ENCODE measurements around the gene OTOP2. TPM values are rescaled to one million over a fixed set of nuclear protein-coding genes. Genes with fewer than 3 reads are reported as not detected.
A peak's percentile ranks its signal among the peaks of the same experiment; 100 is the strongest.

OTOP2 gene
- total and polyA plus RNA-seq, 9 of the 15 experiments (the other 6 are each of a cell fraction or from before 2014, with no cell fraction given), result 0.04 to 0.36 (median 0.14) TPM; not detected in 1

GRCh38 chr17:74904687-74905409, 19.2 kb upstream of the OTOP2 start:
- ATAC-seq, result no peak
- WGBS (ENCODE audit: insufficient coverage, low coverage, missing lambda C conversion rate), result 21% methylated on average over 7 of the region's 7 CpGs
- Histone ChIP-seq H3K9me1 (ENCODE audit: control insufficient read depth, insufficient read depth, low read length) (no peaks in the 10 kb centered on the region), H3K4me1 (replicated peaks in 1 of 2; ENCODE audit: control insufficient read depth in 2 of 2, insufficient read depth in 2 of 2, low read length in 2 of 2) (no peaks in the 10 kb centered on the region; a peak in 1 of 5 replicates), H3K4me3 (no peak overlapping the region), H3K9me3 (replicated peaks; ENCODE audit: control insufficient read depth, insufficient read depth, low read depth, low read length) (no peaks in the 10 kb centered on the region), H3K27me3 (ENCODE audit: control insufficient read depth in 2 of 2, insufficient read depth in 2 of 2, low read length in 2 of 2) (peaks cover 10 to 24% of the 10 kb centered on the region in 2 experiments; a peak in 4 of 5 replicates), H3K36me3 (ENCODE audit: control insufficient read depth, insufficient read depth, low read length) (no peaks in the 10 kb centered on the region), H3K27ac (ENCODE audit: extremely low read depth, low read depth, low read length) (no peak overlapping the region), H3K79me2 (ENCODE audit: control insufficient read depth, insufficient read depth, low read length) (no peaks in the 10 kb centered on the region), H3K4me2 (ENCODE audit: insufficient read depth, low read length) (no peak overlapping the region), H3K9ac (ENCODE audit: insufficient read depth in 1 of 2, low read depth in 2 of 2, low read length in 2 of 2) (peak overlapping the region in 1 of 2 experiments; percentile 10; a peak in 1 of 4 replicates), H4K20me1 (replicated peaks; ENCODE audit: control insufficient read depth, insufficient read depth, low read length) (no peaks in the 10 kb centered on the region), H2AFZ (ENCODE audit: low read depth, low read length) (no peak overlapping the region)
- FAIRE-seq, result no peak
- intact Hi-C loops (cut with micrococcal nuclease) (no loop called here), in situ Hi-C loops (cut with MboI) (no loop called here)
- CTCF ChIA-PET (ENCODE audit: low intra/inter-chr PET ratio), result no interaction called here
- BruUV-seq (replicated peaks), result no TSS peak
- POLR2A ChIA-PET, result interaction anchor here (1.5 kb wide), 1 partner anchor 11 kb away, joined by 8 read pairs; the partner anchor contains the start of gene FADS6
- peak; percentile 55 for TF ChIP-seq ZFP36 (IDR thresholded peaks at IDR 0.05; ENCODE audit: low read depth, low read length, partially characterized antibody)
- TF ChIP-seq E2F5 (CRISPR knock-in tag; IDR thresholded peaks at IDR 0.05), result no peak
- no peak for TF ChIP-seq PCBP1 (IDR thresholded peaks at IDR 0.05; ENCODE audit: low read depth, low read length, poor library complexity, severe bottlenecking)
- TF ChIP-seq CBFB (CRISPR knock-in tag; IDR thresholded peaks at IDR 0.05), result no peak
- no peak for TF ChIP-seq ATF7 (IDR thresholded peaks at IDR 0.05)
- no peak for TF ChIP-seq ATF4 (CRISPR knock-in tag; IDR thresholded peaks at IDR 0.05)
- peak; percentile 50; the same call in 1 of the 2 replicates for TF ChIP-seq BCOR (IDR thresholded peaks at IDR 0.05)
- no peak for TF ChIP-seq ARID1B (IDR thresholded peaks at IDR 0.05)
- TF ChIP-seq RBM25 (IDR thresholded peaks at IDR 0.05; ENCODE audit: low read depth, low read length, severe bottlenecking), result peak; percentile 61
- DNase-seq (ENCODE audit: extremely low read depth in 1 of 4, low spot score in 3 of 4), result no peak
